ENCODE data around the gene GRIN2C.

- TF ChIP-seq CTCF (IDR thresholded peaks at IDR 0.05; ENCODE audit: low read depth, low read length) (no peak), EZH2phosphoT487 (IDR thresholded peaks at IDR 0.05; ENCODE audit: low read depth) (no peak)
These were observed 10.8 kb upstream of the GRIN2C start for GRCh38 chr17:74870512-74870911.

Measured in OCI-LY3 (cell line).